Muscle layer of colon (tissue), 2 donors: ENCODE data around the gene RTN4RL1.

Source experiments
- H3K27ac ChIP-seq: one replicate; pipeline ENCODE4 v1.7.0; 2013; ENCODE audit warnings: low read depth, mild to moderate bottlenecking, low read length, moderate library complexity
- H3K27me3 ChIP-seq, 2 donors: one replicate each; pipeline ENCODE4 v1.7.0; 2013; ENCODE audit warnings: low read length in 2 of 2, mild to moderate bottlenecking in 2 of 2; ENCODE audit not compliant: insufficient read depth in 2 of 2, control insufficient read depth in 1 of 2
- H3K36me3 ChIP-seq: one replicate; pipeline ENCODE4 v1.7.0; 2013; ENCODE audit warnings: mild to moderate bottlenecking, low read length; ENCODE audit not compliant: insufficient read depth
- H3K4me1 ChIP-seq: one replicate; pipeline ENCODE4 v1.7.0; 2013; ENCODE audit warnings: mild to moderate bottlenecking, low read length; ENCODE audit not compliant: insufficient read depth
- H3K4me3 ChIP-seq, 2 donors: one replicate each; pipeline ENCODE4 v1.7.0; 2013; ENCODE audit warnings: low read length in 2 of 2, low read depth in 1 of 2, mild to moderate bottlenecking in 1 of 2, moderate library complexity in 1 of 2
- H3K9ac ChIP-seq: one replicate; pipeline ENCODE4 v1.7.0; 2013; ENCODE audit warnings: low read length
- H3K9me3 ChIP-seq: one replicate; pipeline ENCODE4 v1.7.0; 2013; ENCODE audit warnings: mild to moderate bottlenecking, low read length
- donor health status: abdominal sarcoma.
- donor health status: Adenocarcinoma of cecum.

The RTN4RL1 gene

GRCh38 chr17:2028737-2029136 lies 3.6 kb upstream of the RTN4RL1 start:
- Histone ChIP-seq H3K36me3 (peaks cover 6% of the 10 kb centered on the region), H3K4me3 (no peak overlapping the region), H3K27ac (no peak overlapping the region), H3K27me3 (peaks cover 9 to 41% of the 10 kb centered on the region in 2 donors), H3K4me1 (peaks cover 39% of the 10 kb centered on the region), H3K9ac (no peak overlapping the region), H3K9me3 (no peaks in the 10 kb centered on the region)

- Histone ChIP-seq H3K4me1 (peaks cover 39% of the 10 kb centered on the region), H3K4me3 (no peak overlapping the region), H3K36me3 (peaks cover 1% of the 10 kb centered on the region), H3K27ac (no peak overlapping the region), H3K27me3 (peaks cover 9 to 44% of the 10 kb centered on the region in 2 donors), H3K9me3 (no peaks in the 10 kb centered on the region), H3K9ac (no peak overlapping the region)
Observed at GRCh38 chr17:2028234-2028614, 3.1 kb upstream of the RTN4RL1 start.

DNA sequence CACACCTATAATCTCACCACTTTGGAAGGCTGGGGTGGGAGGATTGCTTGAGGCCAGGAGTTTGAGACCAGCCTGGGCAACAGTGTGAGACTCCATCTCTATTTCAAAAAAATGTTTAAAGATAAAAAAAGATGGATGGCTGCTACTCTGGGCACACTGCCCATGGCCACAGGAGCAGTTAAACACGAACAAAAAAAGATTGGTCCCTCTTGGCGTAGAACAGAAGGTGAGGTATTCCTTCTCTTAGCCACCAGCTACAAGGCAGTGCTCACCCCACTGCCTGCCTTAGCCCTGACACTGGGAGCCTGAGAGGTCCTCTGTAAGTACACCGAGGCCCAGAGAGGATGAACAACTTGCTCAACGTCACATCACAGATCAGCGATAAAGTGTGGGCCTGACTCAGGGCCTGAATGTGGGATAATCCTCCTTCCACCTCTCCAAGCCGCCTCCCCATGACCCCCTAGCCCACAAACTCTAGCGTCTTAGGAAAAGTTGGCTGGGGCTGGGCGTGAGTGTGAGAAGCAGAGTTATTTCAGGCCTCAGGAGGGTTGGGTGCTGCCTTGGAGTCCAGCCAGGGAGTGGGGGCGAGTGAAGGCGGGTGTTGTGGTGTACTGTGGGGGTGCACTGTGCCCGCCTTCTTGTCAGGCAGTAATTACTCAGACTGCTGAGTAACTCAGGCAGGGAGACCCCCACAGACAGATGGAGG lies 2.5 kb upstream of the RTN4RL1 start:
- Histone ChIP-seq H3K27me3 (peaks cover 9 to 49% of the 10 kb centered on the region in 2 donors), H3K27ac (no peak overlapping the region), H3K4me1 (peaks cover 39% of the 10 kb centered on the region), H3K9me3 (no peaks in the 10 kb centered on the region), H3K9ac (no peak overlapping the region), H3K36me3 (no peaks in the 10 kb centered on the region), H3K4me3 (no peak overlapping the region)

DNA sequence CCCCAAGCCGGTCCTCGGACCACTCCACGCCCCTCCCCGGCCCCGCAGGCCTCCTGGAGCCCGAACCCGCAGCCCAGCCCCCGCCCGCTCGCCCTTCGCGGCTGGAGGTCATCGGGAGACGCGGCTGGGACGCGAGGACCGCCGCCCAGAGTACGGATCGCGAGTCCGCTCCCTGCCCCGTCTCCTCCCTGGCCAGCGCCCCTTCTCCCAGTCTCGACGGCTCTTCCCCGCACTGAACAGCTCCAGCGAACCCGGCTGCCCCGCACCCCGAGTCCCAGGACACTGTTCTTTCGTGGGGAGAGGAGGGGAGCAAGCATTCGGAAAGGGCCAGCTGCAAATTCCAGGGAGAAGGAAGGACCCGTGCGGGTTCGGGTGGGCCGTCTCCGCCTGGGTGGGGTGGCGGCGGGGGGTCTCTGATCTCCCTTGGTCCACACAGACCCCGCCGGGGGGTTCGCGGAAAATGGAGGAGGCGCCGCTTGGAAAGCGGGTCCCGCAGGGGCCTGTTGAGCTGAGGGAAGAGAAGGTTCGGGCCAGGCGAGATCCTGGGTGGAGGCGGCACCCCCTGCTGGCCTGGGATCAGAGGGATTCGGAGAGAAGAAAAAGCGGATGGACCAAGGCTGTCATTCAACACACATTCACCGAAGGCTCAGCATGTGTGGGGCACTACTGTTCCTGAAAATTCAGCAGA lies 632 bp upstream of the RTN4RL1 start:
- Histone ChIP-seq H3K36me3 (no peaks in the 10 kb centered on the region), H3K27me3 (peaks cover 9 to 55% of the 10 kb centered on the region in 2 donors), H3K27ac (no peak overlapping the region), H3K9ac (no peak overlapping the region), H3K9me3 (no peaks in the 10 kb centered on the region), H3K4me1 (peaks cover 22% of the 10 kb centered on the region), H3K4me3 (peak overlapping the region; percentile 34 to 41)

DNA sequence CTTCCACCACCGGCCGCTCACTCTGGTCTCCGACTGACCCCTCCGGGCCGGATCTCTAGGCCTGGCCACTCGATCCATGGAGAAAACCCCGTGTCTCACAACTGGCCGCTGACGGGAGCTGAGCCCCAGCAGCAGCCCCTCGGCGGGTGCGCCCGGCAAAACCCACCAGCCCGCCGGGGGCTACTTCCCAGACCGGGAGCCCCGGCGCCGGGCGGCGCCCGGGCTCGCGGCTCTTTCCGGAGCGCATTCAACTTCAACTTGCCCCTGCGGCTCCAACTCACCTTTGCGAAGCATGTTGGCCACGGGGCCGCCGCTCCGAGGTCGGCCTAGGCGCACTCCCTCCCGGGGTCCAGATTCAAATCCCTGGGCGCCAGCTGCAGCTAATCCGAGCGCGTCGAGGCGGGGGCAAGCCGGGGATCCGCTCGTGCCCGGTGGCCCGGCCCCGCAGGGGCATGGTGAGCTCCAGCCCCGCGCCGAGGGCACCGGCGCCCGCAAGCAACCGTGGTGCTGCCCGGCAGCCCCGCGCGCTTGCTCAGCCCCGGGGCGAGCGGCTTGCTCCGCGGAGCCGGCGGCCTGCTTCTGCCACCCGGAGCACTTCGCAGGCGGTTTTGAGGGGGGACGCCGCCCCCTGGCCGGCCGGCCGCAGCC lies 438 bp downstream of the RTN4RL1 start:
- peaks cover 18% of the 10 kb centered on the region for H3K4me1 ChIP-seq
- H3K36me3 ChIP-seq: no peaks in the 10 kb centered on the region
- H3K9ac ChIP-seq: no peak overlapping the region
- H3K27me3 ChIP-seq: peaks cover 9 to 55% of the 10 kb centered on the region in 2 donors
- H3K9me3 ChIP-seq: no peaks in the 10 kb centered on the region
- H3K4me3 ChIP-seq: peak overlapping the region; percentile 41 to 50
- H3K27ac ChIP-seq: no peak overlapping the region

DNA sequence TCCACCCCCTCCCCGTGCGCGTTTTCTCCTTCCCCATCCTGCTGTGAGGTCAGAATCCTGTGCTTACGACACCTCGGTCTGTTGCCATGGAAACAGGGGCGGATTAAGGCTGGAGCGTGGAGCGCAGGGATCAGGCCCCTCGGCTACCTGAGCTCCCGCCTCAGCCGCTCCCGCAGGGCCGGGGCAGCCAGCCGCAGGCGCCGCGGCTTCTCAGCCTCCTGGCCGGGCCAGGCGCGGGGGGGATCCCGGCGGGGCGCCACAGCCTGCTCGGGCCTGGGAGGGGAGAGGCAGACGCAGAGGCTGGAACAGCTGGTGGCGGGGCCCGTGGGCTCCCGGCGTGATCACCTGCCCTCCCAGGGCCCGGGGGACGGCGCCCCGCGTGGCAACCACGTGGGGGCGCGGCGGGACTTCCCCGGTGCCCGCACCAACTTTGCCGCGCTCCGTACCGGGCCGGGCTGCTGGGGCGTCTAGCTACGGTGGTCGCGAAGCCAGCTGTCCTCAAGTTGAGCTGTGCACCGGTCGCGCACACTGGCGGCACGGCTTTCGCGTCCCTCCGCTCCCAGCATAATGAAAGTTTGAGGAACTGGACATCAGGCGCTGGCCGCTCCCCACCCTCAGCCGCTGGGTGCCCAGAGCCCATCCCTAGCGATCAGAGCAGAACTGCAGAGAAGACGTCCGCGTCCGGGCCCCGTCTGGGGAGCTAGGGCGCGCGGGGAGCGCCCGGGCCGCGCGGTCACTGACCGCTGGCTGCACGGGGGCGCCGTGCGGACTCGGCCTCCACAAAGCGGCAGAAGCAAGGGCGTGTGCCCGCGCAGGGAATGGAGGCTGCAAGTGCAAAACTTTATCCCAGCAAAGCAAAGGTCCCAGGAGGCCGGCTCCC lies 1.2 kb downstream of the RTN4RL1 start:
- peaks cover 9 to 53% of the 10 kb centered on the region in 2 donors for H3K27me3 ChIP-seq
- H3K9ac ChIP-seq: no peak overlapping the region
- peak overlapping the region; percentile 35 to 50 for H3K4me3 ChIP-seq
- H3K27ac ChIP-seq: no peak overlapping the region
- no peaks in the 10 kb centered on the region for H3K9me3 ChIP-seq
- H3K36me3 ChIP-seq: no peaks in the 10 kb centered on the region
- peaks cover 16% of the 10 kb centered on the region for H3K4me1 ChIP-seq

DNA sequence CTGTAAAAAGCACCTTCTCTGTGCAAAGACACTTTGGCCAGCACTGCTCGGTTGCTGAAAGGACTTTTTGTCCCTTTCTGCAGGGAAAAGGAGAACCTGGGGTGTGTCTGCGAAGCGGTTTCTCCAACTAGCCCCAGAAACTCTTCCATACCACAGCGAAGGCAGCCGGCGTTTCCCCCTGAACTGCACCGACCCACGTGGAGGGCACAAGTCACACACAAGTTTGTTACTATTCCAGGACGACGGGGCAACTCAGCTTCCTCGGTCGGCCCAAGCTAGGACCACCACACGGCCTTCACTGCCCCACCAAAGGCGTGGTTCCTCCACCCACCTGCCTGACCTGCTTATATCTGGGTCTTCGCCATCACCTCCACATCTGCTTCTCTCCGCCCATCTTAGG lies 1.9 kb downstream of the RTN4RL1 start:
- no peak overlapping the region for H3K4me3 ChIP-seq
- H3K27ac ChIP-seq: no peak overlapping the region
- peaks cover 16% of the 10 kb centered on the region for H3K4me1 ChIP-seq
- H3K27me3 ChIP-seq: peaks cover 9 to 50% of the 10 kb centered on the region in 2 donors
- H3K9ac ChIP-seq: no peak overlapping the region
- H3K9me3 ChIP-seq: no peaks in the 10 kb centered on the region
- no peaks in the 10 kb centered on the region for H3K36me3 ChIP-seq

- H3K9me3 ChIP-seq: no peaks in the 10 kb centered on the region
- H3K27me3 ChIP-seq: peaks cover 8 to 56% of the 10 kb centered on the region in 2 donors
- H3K4me1 ChIP-seq: peaks cover 16% of the 10 kb centered on the region
- no peaks in the 10 kb centered on the region for H3K36me3 ChIP-seq
- no peak overlapping the region for H3K27ac ChIP-seq
- H3K9ac ChIP-seq: no peak overlapping the region
- no peak overlapping the region for H3K4me3 ChIP-seq
Observed at GRCh38 chr17:2022647-2023240, 2.4 kb downstream of the RTN4RL1 start.

DNA sequence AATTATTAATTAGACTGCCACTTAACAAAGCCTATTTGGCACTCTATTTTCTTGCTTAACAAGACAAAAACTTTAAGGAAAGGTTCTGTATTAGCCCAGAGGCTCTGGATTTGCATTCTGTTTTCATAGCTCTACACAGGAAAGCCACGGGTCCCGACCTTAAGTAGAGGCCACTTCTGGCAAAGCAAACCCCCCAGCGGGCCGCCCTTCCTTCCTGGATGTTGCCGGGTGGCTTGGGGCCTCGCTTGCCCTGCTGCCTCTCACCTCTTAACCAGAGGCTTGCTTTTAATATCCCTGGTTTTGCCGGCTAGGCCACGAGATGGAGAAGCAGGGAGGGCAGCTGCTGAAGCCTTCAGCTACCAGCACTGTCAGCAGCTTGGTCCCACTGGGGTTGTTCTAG lies 4.4 kb downstream of the RTN4RL1 start:
- Histone ChIP-seq H3K27me3 (peaks cover 0 to 46% of the 10 kb centered on the region in 2 donors), H3K9ac (no peak overlapping the region), H3K36me3 (no peaks in the 10 kb centered on the region), H3K4me3 (no peak overlapping the region), H3K27ac (no peak overlapping the region), H3K4me1 (peaks cover 9% of the 10 kb centered on the region), H3K9me3 (no peaks in the 10 kb centered on the region)

- H3K36me3 ChIP-seq: no peaks in the 10 kb centered on the region
- H3K4me1 ChIP-seq: peaks cover 7% of the 10 kb centered on the region
- peaks cover 0 to 36% of the 10 kb centered on the region in 2 donors for H3K27me3 ChIP-seq
- H3K27ac ChIP-seq: no peak overlapping the region
- no peak overlapping the region for H3K9ac ChIP-seq
- H3K9me3 ChIP-seq: no peaks in the 10 kb centered on the region
- H3K4me3 ChIP-seq: no peak overlapping the region
Observed at GRCh38 chr17:2019723-2020122, 5.4 kb downstream of the RTN4RL1 start.
